GM20431 (cell line): ENCODE results near the gene ITGB2.
"Not testable (repeated sequence)": the region's sequence is repeated elsewhere in the genome, so short reads cannot be mapped to it uniquely, and the experiment has no call there.

Experiments
- in situ Hi-C: fragments of 300-500 bp; cut with MseI, MboI; formaldehyde crosslinking; loops from one replicate; pipeline ENCODE4 v1.15.0; 2020; ENCODE audit warnings: low sequenced_read_pairs; ENCODE audit not compliant: unreplicated experiment

Gene ITGB2

GRCh38 chr21:44914176-44914874, 6.4 kb downstream of the ITGB2 start:
- in situ Hi-C loops, result no loop called here

- in situ Hi-C loops, result no loop called here
Measured at GRCh38 chr21:44913425-44914175, 7.1 kb downstream of the ITGB2 start.

GRCh38 chr21:44912506-44913412, 7.9 kb downstream of the ITGB2 start:
- in situ Hi-C loops, result not testable (repeated sequence)

- in situ Hi-C loops, result no loop called here
Measured at GRCh38 chr21:44912158-44912473, 8.6 kb downstream of the ITGB2 start.

- in situ Hi-C loops, result no loop called here
Measured at GRCh38 chr21:44911384-44912157, 9.1 kb downstream of the ITGB2 start.

- in situ Hi-C loops, result no loop called here
Measured at GRCh38 chr21:44911068-44911383, 9.7 kb downstream of the ITGB2 start.

- in situ Hi-C loops, result no loop called here
Measured at GRCh38 chr21:44910229-44911067, 10.3 kb downstream of the ITGB2 start.

GRCh38 chr21:44909719-44910118, 11.0 kb downstream of the ITGB2 start:
- in situ Hi-C loops, result no loop called here

GRCh38 chr21:44908908-44909307, 11.8 kb downstream of the ITGB2 start:
- in situ Hi-C loops, result no loop called here

- in situ Hi-C loops, result no loop called here
Measured at GRCh38 chr21:44907966-44908895, 12.5 kb downstream of the ITGB2 start.

GRCh38 chr21:44907225-44907965, 13.3 kb downstream of the ITGB2 start:
- in situ Hi-C loops, result no loop called here

GRCh38 chr21:44905728-44906090, 15.0 kb downstream of the ITGB2 start:
- in situ Hi-C loops, result no loop called here

- in situ Hi-C loops, result no loop called here
Measured at GRCh38 chr21:44905016-44905727, 15.5 kb downstream of the ITGB2 start.

- in situ Hi-C loops, result no loop called here
Measured at GRCh38 chr21:44904141-44904923, 16.4 kb downstream of the ITGB2 start.

- in situ Hi-C loops, result no loop called here
Measured at GRCh38 chr21:44903689-44904088, 17.0 kb downstream of the ITGB2 start.

- in situ Hi-C loops, result no loop called here
Measured at GRCh38 chr21:44903050-44903685, 17.5 kb downstream of the ITGB2 start.
